GM21717 (cell line): ENCODE results near the gene WWOX.

ENCODE experiments used
- ATAC-seq: cut with Tn5 transposase; IDR thresholded peaks from one replicate; pipeline ENCODE4 v1.9.1; 2021; ENCODE audit warnings: mild to moderate bottlenecking, moderate library complexity; ENCODE audit not compliant: unreplicated experiment

WWOX gene

GRCh38 chr16:78812582-78812981, 713.1 kb downstream of the WWOX start:
- no peak for ATAC-seq

GRCh38 chr16:78813661-78814311, 714.3 kb downstream of the WWOX start:
- no peak for ATAC-seq

DNA sequence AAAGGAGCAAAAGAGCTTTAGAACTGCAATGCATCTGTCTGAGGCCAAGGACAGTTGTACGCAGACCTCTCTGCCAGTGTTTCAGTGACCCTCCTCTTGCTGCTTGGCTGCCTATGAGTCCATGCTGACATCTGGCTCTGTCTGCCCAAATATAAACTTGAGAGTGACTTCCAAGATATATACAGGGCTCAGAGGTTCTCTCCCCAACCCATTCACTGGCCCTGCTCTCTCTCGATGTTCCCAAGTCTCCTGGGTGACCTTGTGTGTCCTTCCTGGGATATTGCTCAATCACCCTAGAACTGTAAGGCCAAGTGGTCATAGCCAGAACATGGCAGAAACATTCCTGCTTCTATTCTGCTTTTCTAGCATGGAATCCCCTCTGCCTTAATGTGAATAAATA, 716.3 kb downstream of the WWOX start:
- no peak for ATAC-seq

GRCh38 chr16:78816499-78817195, 717.2 kb downstream of the WWOX start:
- no peak for ATAC-seq

DNA sequence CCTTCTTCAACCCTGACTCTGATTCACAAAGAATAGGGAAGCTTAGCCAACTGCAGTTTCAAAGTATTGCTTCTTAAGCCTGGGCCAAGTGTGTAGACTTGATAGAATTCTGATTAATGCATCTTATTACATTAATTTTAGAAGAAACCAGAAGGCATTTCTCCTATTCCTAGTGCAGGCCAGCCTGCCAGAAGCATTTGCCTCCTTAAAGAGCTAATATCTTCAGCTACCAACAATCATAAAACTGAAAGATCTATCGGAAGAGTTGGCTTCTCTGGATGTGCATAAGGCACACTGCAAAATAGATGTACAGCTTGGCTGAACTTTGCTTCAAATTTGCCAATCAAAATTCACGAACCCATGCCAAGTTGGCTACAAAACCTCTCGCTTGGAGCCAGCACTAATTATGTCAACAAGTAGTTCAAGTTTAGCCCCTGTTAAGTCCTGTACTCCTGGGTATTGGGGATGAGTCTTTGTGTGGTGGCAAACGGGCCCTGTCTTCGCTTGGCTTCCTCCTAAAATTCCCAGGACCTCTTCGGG, 717.8 kb downstream of the WWOX start:
- ATAC-seq = no peak

- no peak for ATAC-seq
Observed at GRCh38 chr16:78821335-78821734, 721.9 kb downstream of the WWOX start.

DNA sequence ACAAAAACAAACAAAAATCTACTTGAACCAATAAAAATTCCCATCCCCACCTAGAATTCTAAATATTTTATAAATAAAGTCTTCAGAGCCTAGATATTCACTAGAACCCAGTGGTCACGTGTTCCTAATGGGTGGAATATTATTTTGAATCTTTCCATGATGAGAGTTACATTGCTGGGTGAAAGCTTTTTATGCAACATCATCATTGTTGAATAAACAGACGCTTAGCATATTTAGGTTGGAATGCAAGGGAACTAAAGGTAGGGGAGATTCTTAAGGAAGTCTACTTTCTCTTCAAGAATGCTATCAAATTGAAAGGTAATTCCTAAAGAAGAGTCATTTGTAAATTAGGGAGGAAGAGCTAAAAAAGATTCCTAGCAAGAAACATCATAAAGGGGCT, 723.1 kb downstream of the WWOX start:
- no peak for ATAC-seq

- no peak for ATAC-seq
Observed at GRCh38 chr16:78823027-78823426, 723.6 kb downstream of the WWOX start.

DNA sequence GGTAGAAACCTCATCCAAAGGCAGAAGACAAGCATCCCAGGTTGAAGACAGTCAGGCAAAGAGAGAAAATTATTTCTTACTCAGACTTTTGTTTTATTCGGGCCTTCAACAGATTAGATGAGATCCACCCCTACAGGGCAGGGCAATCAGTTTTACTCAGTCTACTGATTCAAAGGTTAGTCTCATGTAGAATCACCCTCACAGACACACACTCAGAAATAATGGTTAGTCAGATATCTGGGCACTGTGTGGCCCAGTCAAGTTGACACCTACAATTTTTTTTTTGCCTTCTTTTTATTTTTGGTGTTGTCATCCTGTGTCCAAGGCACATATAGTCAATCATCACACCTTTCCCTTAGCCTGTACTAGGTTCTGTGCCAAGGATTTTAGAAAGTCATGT, 729.8 kb downstream of the WWOX start:
- ATAC-seq = no peak

GRCh38 chr16:78830599-78830998, 731.1 kb downstream of the WWOX start:
- ATAC-seq = no peak

DNA sequence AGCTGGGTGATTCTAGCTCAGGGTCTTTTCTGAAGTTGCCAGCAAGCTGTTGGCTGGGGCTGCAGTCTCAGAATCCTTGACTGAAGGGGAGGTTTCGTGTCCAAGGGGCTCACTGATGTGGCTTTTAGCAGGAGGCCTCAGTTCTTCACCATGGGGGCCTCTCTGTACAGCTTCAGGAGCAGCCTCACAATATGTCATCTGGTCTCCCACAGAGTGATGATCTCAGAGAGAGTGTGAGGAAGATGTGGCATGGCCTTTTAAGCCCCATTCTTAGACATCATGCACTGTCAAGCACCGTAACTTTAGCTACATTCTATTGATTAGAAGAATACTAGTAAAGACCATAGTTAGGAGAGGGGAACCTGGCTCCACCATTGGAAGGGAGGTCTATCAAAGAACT, 732.6 kb downstream of the WWOX start:
- ATAC-seq = no peak

DNA sequence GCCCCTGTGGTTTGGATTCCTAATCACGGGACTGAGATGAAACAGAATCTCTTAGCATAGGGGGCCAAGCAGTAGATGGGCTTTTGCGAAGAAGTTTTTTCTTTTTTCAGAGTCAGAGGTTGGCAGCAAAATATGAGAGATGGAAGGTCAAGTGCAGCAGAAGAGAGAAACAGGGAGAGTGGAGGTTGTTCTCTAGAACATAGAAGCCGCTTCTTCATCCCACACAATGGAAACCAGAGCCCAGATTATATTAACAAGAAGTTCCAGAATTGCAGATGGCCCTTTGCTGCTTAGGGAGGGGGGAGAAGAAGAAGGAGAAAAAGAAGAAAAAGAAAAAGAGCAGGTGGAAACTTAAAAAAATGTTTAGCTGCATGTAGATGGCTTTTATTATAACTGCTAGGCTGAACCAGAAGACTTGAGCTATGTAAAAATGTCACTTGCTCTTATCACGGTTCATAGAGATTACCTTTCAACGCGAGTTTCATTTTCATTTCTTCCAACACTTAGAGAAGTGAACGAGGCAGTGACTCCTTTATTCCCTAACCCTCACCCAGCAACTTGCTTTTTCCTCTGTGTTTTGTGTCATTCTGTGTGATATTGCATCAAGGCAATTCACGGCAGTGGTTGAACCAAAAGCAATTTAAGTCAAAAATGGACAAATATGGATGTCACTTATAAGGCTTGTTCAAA, 737.5 kb downstream of the WWOX start:
- ATAC-seq = no peak

DNA sequence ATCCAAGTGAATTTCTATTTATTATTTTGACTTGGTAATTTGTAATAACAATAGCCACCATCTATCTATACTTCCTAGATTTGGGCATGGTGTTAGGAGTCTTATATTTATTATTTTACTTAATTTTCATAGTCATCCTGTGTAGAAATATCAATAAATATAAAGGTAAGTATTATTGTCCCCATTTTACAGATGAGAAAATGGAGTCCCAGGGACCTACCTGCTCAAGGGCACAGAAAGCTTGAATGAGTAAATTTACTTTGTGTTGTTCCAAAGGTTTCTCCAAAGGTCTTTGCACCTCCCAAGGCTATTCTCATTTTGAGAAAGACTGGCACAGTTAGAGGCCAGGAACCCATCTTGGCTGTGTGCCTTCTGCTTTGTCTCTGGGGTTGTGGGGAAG, 738.3 kb downstream of the WWOX start:
- no peak for ATAC-seq

DNA sequence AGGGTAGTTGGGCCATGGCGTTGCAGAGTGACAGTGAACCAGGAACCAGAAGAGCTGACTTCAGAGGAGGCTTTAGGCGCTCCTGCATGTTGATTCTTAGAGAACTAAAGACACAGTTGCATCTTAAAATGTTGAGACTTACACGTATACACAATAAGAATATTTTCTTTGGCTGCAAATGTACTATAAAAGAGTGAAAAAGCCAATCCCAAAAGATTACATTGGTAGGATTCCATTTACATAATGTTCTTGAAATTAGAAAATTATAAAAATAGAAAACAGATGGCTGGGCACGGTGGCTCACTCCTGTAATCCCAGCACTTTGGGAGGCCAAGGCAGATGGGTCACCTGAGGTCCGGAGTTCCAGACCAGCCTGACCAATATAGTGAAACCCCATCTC, 738.8 kb downstream of the WWOX start:
- ATAC-seq = no peak

DNA sequence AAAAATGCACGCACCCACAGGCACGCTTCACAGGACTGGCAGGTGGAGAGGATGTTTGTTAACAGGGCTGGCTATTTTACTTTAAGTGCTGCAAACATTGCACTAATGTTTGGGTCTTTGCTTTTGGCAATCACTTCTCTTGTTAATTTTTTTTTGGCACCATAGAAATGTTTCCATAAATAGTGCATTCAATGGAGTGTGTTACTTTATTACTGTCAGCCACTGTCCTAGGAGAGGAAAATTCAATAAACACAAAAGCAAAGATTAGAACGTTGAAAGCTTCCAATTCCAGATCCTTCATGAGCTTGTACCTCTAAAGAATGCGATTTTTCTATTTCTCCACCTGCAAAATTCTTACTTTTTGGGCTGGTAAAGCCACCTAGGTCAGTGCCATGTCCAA, 743.5 kb downstream of the WWOX start:
- ATAC-seq = no peak

DNA sequence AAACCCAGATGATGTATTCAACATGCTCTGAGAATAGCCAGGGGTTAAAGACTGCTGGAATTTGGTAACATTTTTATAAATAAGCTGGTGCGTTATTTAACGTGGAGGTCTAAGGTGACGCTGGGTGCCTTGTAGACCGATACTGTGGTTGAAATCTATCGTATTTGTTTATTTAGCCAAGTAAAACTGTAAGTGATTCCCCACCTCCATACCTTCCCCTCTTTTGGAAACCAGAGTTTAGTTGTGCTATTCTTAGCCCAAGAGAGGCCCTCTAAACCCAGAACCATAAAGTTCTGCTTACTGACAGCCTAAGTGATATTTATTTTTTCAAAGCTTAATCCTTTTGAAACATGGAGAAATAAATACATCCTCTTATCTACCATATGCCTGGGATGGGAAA, 744.5 kb downstream of the WWOX start:
- no peak for ATAC-seq

GRCh38 chr16:78844682-78845081, 745.2 kb downstream of the WWOX start:
- no peak for ATAC-seq

DNA sequence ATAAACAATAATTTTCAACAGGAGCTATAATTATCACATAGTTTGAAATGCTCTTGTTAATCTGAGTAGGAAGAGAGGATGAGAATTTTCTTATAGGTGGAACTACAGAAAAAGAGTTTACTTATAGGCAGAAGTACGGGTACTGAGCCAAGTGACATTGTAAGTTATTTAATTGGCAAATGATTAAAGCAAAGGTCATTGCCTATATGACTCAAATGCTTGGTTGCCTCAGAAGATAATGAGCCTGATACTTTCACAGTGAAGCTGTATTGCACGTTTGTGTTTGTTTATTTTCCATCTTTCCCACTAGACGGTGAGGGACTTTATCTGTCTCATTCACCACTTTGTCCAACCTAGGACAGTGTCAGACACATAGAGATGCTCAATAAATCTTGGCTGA, 751.8 kb downstream of the WWOX start:
- ATAC-seq = no peak

DNA sequence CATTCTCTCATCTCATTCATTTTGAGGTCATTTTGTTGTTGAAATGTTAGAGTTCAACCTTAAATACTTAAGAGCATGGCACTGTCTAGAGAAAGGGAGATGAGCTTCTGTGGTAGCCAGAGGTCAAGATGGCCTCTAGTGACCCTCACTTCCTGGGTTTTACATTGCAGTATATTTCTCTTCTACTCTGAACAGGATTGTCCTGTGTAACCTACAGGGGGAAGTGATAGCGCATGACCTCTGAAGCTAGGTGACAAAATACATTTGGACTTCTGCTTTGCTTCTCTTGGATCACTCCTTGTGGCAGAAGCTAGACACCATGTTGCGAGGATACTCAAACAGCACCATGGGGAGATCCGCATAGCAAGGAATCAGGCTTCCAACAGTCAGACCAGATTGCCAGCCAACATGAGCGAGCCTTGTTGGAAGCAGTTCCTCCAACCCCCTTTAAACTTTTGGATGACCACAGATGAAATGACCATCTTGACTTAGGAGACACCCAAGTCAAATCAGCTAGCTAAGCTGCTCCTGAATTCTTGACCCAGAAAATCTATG, 752.7 kb downstream of the WWOX start:
- ATAC-seq = no peak

- ATAC-seq = no peak
Observed at GRCh38 chr16:78862022-78862421, 762.6 kb downstream of the WWOX start.

DNA sequence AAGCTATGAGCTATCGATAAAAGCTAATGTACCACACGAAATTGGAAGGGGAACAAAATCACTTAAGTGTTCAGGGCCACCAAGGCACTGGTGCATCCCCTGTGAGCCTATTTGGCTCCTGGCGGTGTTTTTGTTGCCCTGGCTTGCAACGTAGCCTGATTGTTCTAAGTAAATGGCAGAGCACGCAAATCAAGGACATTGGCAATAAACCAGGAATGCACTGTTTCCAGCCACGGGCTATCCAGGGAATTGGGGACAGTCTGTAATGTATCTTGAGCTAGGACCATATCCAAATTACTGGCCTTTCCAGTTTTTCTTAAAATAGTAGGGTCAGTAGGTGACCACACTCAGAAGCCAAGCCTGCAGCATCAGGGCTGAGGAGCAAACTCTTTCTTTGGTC, 767.1 kb downstream of the WWOX start:
- no peak for ATAC-seq

DNA sequence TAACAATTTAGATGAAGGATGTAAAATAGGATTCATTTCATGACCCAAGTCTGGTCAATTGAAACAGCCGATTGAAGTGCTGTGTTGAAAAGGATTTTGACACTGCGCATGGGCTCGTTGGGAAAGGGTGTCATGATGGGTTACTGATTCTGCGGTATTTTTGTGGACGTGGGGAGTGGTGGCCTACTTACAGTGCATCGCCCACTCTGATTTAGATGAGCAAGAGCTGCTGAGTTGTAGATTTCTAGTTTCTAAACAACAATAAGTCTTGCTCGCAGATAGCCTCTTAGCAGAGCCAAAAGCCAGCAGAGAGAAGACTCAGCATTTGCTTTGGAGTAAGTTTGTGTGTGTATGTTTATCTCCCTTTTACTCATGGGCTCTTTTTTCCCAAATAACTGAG, 770.0 kb downstream of the WWOX start:
- ATAC-seq = no peak
